ENCODE measurements around the gene NOP14. TPM values are rescaled to one million over a fixed set of nuclear protein-coding genes. Genes with fewer than 3 reads are reported as not detected.
A peak's percentile ranks its signal among the peaks of the same experiment; 100 is the strongest.
"Not testable (repeated sequence)": the region's sequence is repeated elsewhere in the genome, so short reads cannot be mapped to it uniquely, and the experiment has no call there.

Gene NOP14
- total RNA-seq, 1 donor from 2014 or later = 17.2 TPM

DNA sequence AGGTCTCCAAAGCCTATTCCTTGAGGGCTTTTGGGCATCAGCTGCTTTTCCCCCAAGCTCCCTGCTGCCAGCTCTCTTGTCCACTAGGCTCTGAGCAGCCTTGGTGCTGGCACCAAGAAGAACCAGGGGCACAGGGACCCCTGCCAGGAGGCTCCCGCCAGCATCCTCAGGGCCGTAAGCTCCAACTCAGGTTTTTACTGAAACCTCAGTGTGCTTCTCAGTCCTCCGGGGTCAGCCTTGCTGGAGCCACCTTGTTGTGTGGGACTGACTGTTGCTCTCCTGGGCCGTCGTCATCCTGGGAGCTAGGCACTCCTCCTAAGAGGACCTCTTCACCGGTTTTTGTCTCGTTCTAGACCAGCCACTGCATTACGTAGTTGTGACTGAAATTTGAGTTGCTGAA is 38.9 kb downstream of the NOP14 start:
- DNase-seq = no peak
- H3K4me3 Mint-ChIP-seq (ENCODE audit: unreplicated experiment) = no peak overlapping the region
- peaks cover 17% of the 10 kb centered on the region for H3K9me3 Mint-ChIP-seq (ENCODE audit: unreplicated experiment)
- peaks cover 18% of the 10 kb centered on the region for H3K4me1 Mint-ChIP-seq (ENCODE audit: low read depth, unreplicated experiment)
- peaks cover 4% of the 10 kb centered on the region for H3K27me3 Mint-ChIP-seq (ENCODE audit: unreplicated experiment)
- H3K27ac Mint-ChIP-seq (ENCODE audit: unreplicated experiment) = peak overlapping the region; percentile 59
- peaks cover 20% of the 10 kb centered on the region for H3K36me3 Mint-ChIP-seq (ENCODE audit: unreplicated experiment)
- TF ChIP-seq, protein P1, sequence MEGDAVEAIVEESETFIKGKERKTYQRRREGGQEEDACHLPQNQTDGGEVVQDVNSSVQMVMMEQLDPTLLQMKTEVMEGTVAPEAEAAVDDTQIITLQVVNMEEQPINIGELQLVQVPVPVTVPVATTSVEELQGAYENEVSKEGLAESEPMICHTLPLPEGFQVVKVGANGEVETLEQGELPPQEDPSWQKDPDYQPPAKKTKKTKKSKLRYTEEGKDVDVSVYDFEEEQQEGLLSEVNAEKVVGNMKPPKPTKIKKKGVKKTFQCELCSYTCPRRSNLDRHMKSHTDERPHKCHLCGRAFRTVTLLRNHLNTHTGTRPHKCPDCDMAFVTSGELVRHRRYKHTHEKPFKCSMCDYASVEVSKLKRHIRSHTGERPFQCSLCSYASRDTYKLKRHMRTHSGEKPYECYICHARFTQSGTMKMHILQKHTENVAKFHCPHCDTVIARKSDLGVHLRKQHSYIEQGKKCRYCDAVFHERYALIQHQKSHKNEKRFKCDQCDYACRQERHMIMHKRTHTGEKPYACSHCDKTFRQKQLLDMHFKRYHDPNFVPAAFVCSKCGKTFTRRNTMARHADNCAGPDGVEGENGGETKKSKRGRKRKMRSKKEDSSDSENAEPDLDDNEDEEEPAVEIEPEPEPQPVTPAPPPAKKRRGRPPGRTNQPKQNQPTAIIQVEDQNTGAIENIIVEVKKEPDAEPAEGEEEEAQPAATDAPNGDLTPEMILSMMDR (IDR thresholded peaks at IDR 0.05; ENCODE audit: partially characterized antibody, unreplicated experiment) = no peak

DNA sequence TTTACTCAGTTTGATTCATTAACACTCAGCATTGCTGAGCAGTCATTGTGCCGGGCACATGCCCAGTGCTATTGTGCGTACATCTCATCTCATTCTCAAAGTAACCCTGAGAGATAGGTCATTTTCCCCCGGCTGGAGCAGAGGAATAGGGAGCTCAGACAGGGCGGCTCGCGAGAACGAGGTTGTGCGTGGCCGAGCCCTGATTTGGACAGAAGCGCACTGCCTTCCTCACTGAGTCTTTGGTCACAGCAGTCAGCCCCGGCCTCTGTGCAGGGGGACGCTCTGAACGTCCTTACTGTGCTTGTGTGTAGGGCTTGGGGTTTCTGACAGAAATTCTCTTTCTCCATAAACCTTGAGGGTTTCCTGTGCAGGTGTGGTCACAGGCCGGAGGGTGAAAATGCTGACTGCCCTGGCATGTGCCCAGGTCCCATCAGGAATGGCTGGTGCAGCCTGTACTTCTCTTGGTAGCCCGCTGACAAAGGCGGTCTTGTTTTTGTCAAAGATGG is 39.5 kb downstream of the NOP14 start:
- Mint-ChIP-seq H3K9me3 (ENCODE audit: unreplicated experiment) (peaks cover 12% of the 10 kb centered on the region), H3K4me1 (ENCODE audit: low read depth, unreplicated experiment) (peaks cover 13% of the 10 kb centered on the region), H3K27ac (ENCODE audit: unreplicated experiment) (no peak overlapping the region), H3K4me3 (ENCODE audit: unreplicated experiment) (no peak overlapping the region), H3K27me3 (ENCODE audit: unreplicated experiment) (peaks cover 3% of the 10 kb centered on the region), H3K36me3 (ENCODE audit: unreplicated experiment) (peaks cover 21% of the 10 kb centered on the region)
- no peak for DNase-seq
- TF ChIP-seq, protein P1 (IDR thresholded peaks at IDR 0.05; ENCODE audit: partially characterized antibody, unreplicated experiment) = no peak

DNA sequence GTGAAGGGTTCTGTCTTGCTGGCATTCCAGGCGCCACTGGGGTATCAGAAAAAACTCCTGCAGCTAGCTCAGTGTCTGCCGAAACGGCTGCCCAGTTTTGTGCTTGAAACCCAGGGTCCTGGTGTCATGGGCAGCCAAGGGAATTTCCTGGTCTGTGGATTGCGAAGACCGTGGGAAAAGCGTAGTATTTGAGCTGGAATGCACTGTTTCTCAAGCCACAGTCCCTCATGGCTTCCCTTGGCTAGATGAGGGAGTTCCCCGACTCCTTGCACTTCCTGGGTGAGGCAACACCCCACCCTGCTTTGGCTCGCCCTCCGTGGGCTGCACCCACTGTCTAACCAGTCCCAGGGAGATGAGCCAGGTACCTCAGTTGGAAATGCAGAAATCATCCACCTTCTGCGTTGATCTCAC is 40.1 kb downstream of the NOP14 start:
- no peak overlapping the region for H3K4me3 Mint-ChIP-seq (ENCODE audit: unreplicated experiment)
- peaks cover 2% of the 10 kb centered on the region for H3K27me3 Mint-ChIP-seq (ENCODE audit: unreplicated experiment)
- TF ChIP-seq, protein P1 (IDR thresholded peaks at IDR 0.05; ENCODE audit: partially characterized antibody, unreplicated experiment) = no peak
- H3K9me3 Mint-ChIP-seq (ENCODE audit: unreplicated experiment) = peaks cover 10% of the 10 kb centered on the region
- peaks cover 26% of the 10 kb centered on the region for H3K36me3 Mint-ChIP-seq (ENCODE audit: unreplicated experiment)
- H3K4me1 Mint-ChIP-seq (ENCODE audit: low read depth, unreplicated experiment) = peaks cover 13% of the 10 kb centered on the region
- H3K27ac Mint-ChIP-seq (ENCODE audit: unreplicated experiment) = no peak overlapping the region
- no peak for DNase-seq

DNA sequence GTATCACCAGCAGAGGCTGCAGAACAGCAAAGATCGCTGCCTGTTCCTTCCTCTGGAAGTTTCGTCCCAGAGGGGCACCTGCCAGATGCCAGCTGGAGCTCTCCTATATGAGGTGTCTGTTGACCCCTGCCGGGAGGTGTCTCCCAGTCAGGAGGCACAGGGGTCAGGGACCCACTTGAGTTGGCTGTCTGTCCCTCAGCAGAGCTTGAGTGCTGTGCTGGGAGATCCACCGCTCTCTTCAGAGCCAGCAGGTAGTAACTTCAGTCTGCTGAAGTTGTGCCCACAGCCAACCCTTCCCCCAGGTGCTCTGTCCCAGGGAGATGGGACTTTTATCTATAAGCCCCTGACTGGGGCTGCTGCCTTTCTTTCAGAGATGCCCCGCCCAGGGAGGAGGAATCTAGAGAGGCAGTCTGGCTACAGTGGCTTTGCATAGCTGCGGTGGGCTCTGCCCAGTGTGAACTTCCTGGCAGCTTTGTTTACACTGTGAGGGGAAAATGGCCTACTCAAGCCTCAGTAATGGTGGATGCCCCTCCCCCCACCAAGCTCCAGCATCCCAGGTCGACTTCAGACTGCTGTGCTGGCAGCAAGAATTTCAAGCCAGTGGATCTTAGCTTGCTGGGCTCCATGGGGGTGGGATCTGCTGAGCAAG is 40.6 kb downstream of the NOP14 start:
- not testable (repeated sequence) for H3K9me3 Mint-ChIP-seq (ENCODE audit: unreplicated experiment); H3K27ac Mint-ChIP-seq (ENCODE audit: unreplicated experiment); DNase-seq; H3K27me3 Mint-ChIP-seq (ENCODE audit: unreplicated experiment); H3K4me3 Mint-ChIP-seq (ENCODE audit: unreplicated experiment)
- H3K4me1 Mint-ChIP-seq (ENCODE audit: low read depth, unreplicated experiment) = peaks cover 13% of the 10 kb centered on the region
- peaks cover 31% of the 10 kb centered on the region for H3K36me3 Mint-ChIP-seq (ENCODE audit: unreplicated experiment)

DNA sequence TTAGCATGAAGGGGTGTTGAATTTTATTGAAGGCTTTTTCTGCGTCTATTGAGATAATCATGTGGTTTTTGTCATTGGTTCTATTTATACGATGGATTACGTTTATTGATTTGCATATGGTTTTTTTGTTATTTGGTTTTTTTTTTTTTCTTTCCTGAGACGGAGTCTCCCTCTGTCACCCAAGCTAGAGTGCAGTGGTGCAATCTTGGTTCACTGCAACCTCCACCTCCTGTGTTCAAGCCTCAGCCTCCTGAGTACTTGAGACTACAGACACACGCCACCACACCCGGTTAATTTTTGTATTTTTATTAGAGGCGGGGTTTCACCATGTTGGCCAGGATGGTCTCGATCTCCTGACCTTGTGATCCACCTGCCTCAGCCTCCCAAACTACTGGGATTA is 44.5 kb downstream of the NOP14 start:
- not testable (repeated sequence) for H3K4me1 Mint-ChIP-seq (ENCODE audit: low read depth, unreplicated experiment); H3K27ac Mint-ChIP-seq (ENCODE audit: unreplicated experiment); DNase-seq; H3K4me3 Mint-ChIP-seq (ENCODE audit: unreplicated experiment); H3K27me3 Mint-ChIP-seq (ENCODE audit: unreplicated experiment)
- peaks cover 13% of the 10 kb centered on the region for H3K9me3 Mint-ChIP-seq (ENCODE audit: unreplicated experiment)
- H3K36me3 Mint-ChIP-seq (ENCODE audit: unreplicated experiment) = peaks cover 41% of the 10 kb centered on the region

DNA sequence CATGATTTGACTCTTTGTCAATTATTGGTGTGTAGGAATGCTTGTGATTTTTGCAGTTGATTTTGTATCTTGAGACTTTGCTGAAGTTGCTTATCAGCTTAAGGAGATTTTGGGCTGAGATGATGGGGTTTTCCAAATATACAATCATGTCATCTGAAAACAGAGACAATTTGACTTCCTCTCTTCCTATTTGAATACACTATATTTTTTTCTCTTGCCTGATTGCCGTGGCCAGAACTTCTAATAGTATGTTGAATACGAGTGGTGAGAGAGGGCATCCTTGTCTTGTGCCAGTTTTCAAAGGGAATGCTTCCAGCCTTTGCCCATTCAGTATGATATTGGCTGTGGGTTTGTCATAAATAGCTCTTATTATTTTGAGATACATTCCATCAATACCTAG is 44.9 kb downstream of the NOP14 start:
- Mint-ChIP-seq H3K36me3 (ENCODE audit: unreplicated experiment) (peaks cover 41% of the 10 kb centered on the region), H3K9me3 (ENCODE audit: unreplicated experiment) (peaks cover 12% of the 10 kb centered on the region)
- H3K27ac Mint-ChIP-seq (ENCODE audit: unreplicated experiment); H3K27me3 Mint-ChIP-seq (ENCODE audit: unreplicated experiment); H3K4me3 Mint-ChIP-seq (ENCODE audit: unreplicated experiment); H3K4me1 Mint-ChIP-seq (ENCODE audit: low read depth, unreplicated experiment); DNase-seq: not testable (repeated sequence)

DNA sequence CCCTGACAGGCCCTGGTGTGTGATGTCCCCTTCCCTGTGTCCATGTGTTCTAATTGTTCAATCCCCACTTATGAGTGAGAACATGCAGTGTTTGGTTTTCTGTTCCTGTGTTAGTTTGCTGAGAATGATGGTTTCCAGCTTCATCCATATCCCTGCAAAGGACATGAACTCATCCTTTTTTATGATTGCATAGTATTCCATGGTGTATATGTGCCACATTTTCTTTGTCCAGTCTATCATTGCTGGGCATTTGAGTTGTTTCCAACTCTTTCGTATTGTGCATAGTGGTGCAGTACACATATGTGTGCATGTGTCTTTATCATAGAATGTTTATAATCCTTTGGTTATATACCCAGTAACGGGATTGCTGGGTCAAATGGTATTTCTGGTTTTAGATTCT is 46.5 kb downstream of the NOP14 start:
- peaks cover 38% of the 10 kb centered on the region for H3K36me3 Mint-ChIP-seq (ENCODE audit: unreplicated experiment)
- not testable (repeated sequence) for H3K4me1 Mint-ChIP-seq (ENCODE audit: low read depth, unreplicated experiment); DNase-seq; H3K27me3 Mint-ChIP-seq (ENCODE audit: unreplicated experiment); H3K4me3 Mint-ChIP-seq (ENCODE audit: unreplicated experiment); H3K27ac Mint-ChIP-seq (ENCODE audit: unreplicated experiment); H3K9me3 Mint-ChIP-seq (ENCODE audit: unreplicated experiment)
